Cerebellar cortex (tissue), 1 donor: ENCODE results near the gene CCDC28B.
A peak's percentile ranks its signal among the peaks of the same experiment; 100 is the strongest.

Experiments used
- DNase-seq: peaks from one replicate; pipeline ENCODE4 v3.0.0-alpha.2; 2015; ENCODE audit warnings: low spot score

CCDC28B gene

GRCh38 chr1:32221980-32222755, 21.8 kb downstream of the CCDC28B start, which contains the start of the genes EIF3I and TMEM234:
EIF3I (plus strand) TSS chr1:32222407; CDS start chr1:32222442, 35 bp downstream.
TMEM234 (minus strand) TSS chr1:32222353; CDS start chr1:32222322, 31 bp downstream.
- DNase-seq, result peak; percentile 97

GRCh38 chr1:32223683-32224082, 23.3 kb downstream of the CCDC28B start:
- no peak for DNase-seq

GRCh38 chr1:32224285-32224684, 23.9 kb downstream of the CCDC28B start:
- DNase-seq, result no peak

GRCh38 chr1:32228771-32229170, 28.4 kb downstream of the CCDC28B start:
- no peak for DNase-seq

- DNase-seq, result no peak
These were observed 31.5 kb downstream of the CCDC28B start for GRCh38 chr1:32231843-32232432.

GRCh38 chr1:32232558-32233304, 32.3 kb downstream of the CCDC28B start:
- no peak for DNase-seq

GRCh38 chr1:32234792-32235191, 34.4 kb downstream of the CCDC28B start:
- DNase-seq, result peak; percentile 51

GRCh38 chr1:32239337-32239736, 38.9 kb downstream of the CCDC28B start:
- no peak for DNase-seq

- no peak for DNase-seq
These were observed 39.4 kb downstream of the CCDC28B start for GRCh38 chr1:32239790-32240139.

GRCh38 chr1:32240140-32240951, 40.0 kb downstream of the CCDC28B start:
- DNase-seq, result no peak

GRCh38 chr1:32241001-32241763, 40.8 kb downstream of the CCDC28B start:
- DNase-seq, result no peak

- DNase-seq, result peak; percentile 20
These were observed 42.0 kb downstream of the CCDC28B start for GRCh38 chr1:32242341-32242851.

- no peak for DNase-seq
These were observed 46.5 kb downstream of the CCDC28B start, which contains the start of gene FAM167B for GRCh38 chr1:32246888-32247273. FAM167B (plus strand) TSS chr1:32247222; CDS start chr1:32247422, 200 bp downstream.

GRCh38 chr1:32247452-32247851, 47.1 kb downstream of the CCDC28B start:
- DNase-seq, result no peak

GRCh38 chr1:32247983-32248889, 47.8 kb downstream of the CCDC28B start:
- peak; percentile 56 for DNase-seq

- DNase-seq, result no peak
These were observed 49.6 kb downstream of the CCDC28B start for GRCh38 chr1:32249831-32250525.

GRCh38 chr1:32250893-32251716, 50.7 kb downstream of the CCDC28B start, which contains the start of gene LCK:
LCK (plus strand) TSS chr1:32251265; CDS start chr1:32274330, 23,065 bp downstream.
- no peak for DNase-seq
